Measurements from ENCODE around the gene WIPF1.

Gene WIPF1

GRCh38 chr2:174544156-174544555 is 53.4 kb downstream of the WIPF1 start:
- no peak for DNase-seq (ENCODE audit: low read depth in 3 of 3)

GRCh38 chr2:174540893-174541292 is 56.7 kb downstream of the WIPF1 start:
- DNase-seq (ENCODE audit: low read depth in 3 of 3): no peak

GRCh38 chr2:174535757-174536703 is 61.6 kb downstream of the WIPF1 start:
- DNase-seq (ENCODE audit: low read depth in 3 of 3): no peak

- DNase-seq (ENCODE audit: low read depth in 3 of 3): no peak
Observed at GRCh38 chr2:174535083-174535482, 62.5 kb downstream of the WIPF1 start.

- DNase-seq (ENCODE audit: low read depth in 3 of 3): no peak
Observed at GRCh38 chr2:174529916-174530315, 67.7 kb downstream of the WIPF1 start.

- DNase-seq (ENCODE audit: low read depth in 3 of 3): no peak
Observed at GRCh38 chr2:174527959-174528358, 69.6 kb downstream of the WIPF1 start.

GRCh38 chr2:174527101-174527721 is 70.4 kb downstream of the WIPF1 start:
- DNase-seq (ENCODE audit: low read depth in 3 of 3): no peak

GRCh38 chr2:174524527-174524926 is 73.1 kb downstream of the WIPF1 start:
- DNase-seq (ENCODE audit: low read depth in 3 of 3): no peak

- DNase-seq (ENCODE audit: low read depth in 3 of 3): no peak
Observed at GRCh38 chr2:174522553-174522952, 75.1 kb downstream of the WIPF1 start.

GRCh38 chr2:174518395-174518794 is 79.2 kb downstream of the WIPF1 start:
- no peak for DNase-seq (ENCODE audit: low read depth in 3 of 3)

- no peak for DNase-seq (ENCODE audit: low read depth in 3 of 3)
Observed at GRCh38 chr2:174516501-174517378, 80.9 kb downstream of the WIPF1 start.

GRCh38 chr2:174512345-174512744 is 85.3 kb downstream of the WIPF1 start:
- no peak for DNase-seq (ENCODE audit: low read depth in 3 of 3)

- no peak for DNase-seq (ENCODE audit: low read depth in 3 of 3)
Observed at GRCh38 chr2:174511580-174512260, 85.9 kb downstream of the WIPF1 start.

GRCh38 chr2:174510583-174511189 is 86.9 kb downstream of the WIPF1 start:
- no peak for DNase-seq (ENCODE audit: low read depth in 3 of 3)

Measured in stimulated activated CD4-positive, alpha-beta T cell treated with anti-CD3 and anti-CD28 coated beads, TNF-alpha, amount 100 ng/mL, for 24 hours (primary cell).